Neuronal stem cell (in vitro differentiated cells): ENCODE results near the gene RNF208.

Experiments
- DNase-seq: peaks from one replicate; pipeline ENCODE4 v3.0.0-alpha.2; 2013; ENCODE audit warnings: low spot score
- H2AFZ ChIP-seq: one replicate; pipeline ENCODE4 v1.6.1; 2013; ENCODE audit warnings: mild to moderate bottlenecking, low read length, inconsistent platforms
- H2AK5ac ChIP-seq: 2 replicates; pipeline ENCODE4 v1.6.1; 2013; ENCODE audit warnings: low read depth, mild to moderate bottlenecking, inconsistent platforms, low read length, moderate library complexity, mixed read lengths
- H2BK120ac ChIP-seq: 2 replicates; pipeline ENCODE4 v1.6.1; 2013; ENCODE audit warnings: low read depth, mild to moderate bottlenecking, inconsistent platforms, low read length, moderate library complexity, mixed read lengths
- H2BK12ac ChIP-seq: one replicate; pipeline ENCODE4 v1.6.1; 2013; ENCODE audit warnings: low read length, inconsistent platforms
- H2BK15ac ChIP-seq: 2 replicates; pipeline ENCODE4 v1.6.1; 2013; ENCODE audit warnings: mild to moderate bottlenecking, low read length, inconsistent platforms, mixed read lengths
- H2BK5ac ChIP-seq: one replicate; pipeline ENCODE4 v1.6.1; 2013; ENCODE audit warnings: inconsistent platforms, mild to moderate bottlenecking, low read length, moderate library complexity
- H3K14ac ChIP-seq: one replicate; pipeline ENCODE4 v1.6.1; 2013; ENCODE audit warnings: low read length, inconsistent platforms
- H3K18ac ChIP-seq: 2 replicates; pipeline ENCODE4 v1.6.1; 2013; ENCODE audit warnings: low read length, inconsistent platforms
- H3K23ac ChIP-seq: 2 replicates; pipeline ENCODE4 v1.6.1; 2013; ENCODE audit warnings: low read depth, mild to moderate bottlenecking, mixed read lengths, low read length, inconsistent platforms; ENCODE audit not compliant: poor library complexity
- H3K27ac ChIP-seq: replicated peaks from 3 replicates; pipeline ENCODE4 v1.5.1; 2013; ENCODE audit warnings: low read length, inconsistent platforms
- H3K27me3 ChIP-seq, 3 experiments: 2 replicates each; pipeline ENCODE4 v1.6.1; 2013; ENCODE audit warnings: low read length in 3 of 3, mild to moderate bottlenecking in 2 of 3, inconsistent platforms in 1 of 3, low read depth in 1 of 3, mixed read lengths in 1 of 3, moderate library complexity in 1 of 3; ENCODE audit not compliant: control insufficient read depth in 3 of 3, insufficient read depth in 3 of 3
- H3K36me3 ChIP-seq, 2 donors: replicated peaks in 1 of 2; 2 replicates each; pipeline ENCODE4 v1.6.1; 2013; ENCODE audit warnings: low read length in 2 of 2; ENCODE audit not compliant: control insufficient read depth in 2 of 2, insufficient read depth in 2 of 2
- H3K4ac ChIP-seq: 2 replicates; pipeline ENCODE4 v1.6.1; 2013; ENCODE audit warnings: inconsistent platforms, mild to moderate bottlenecking, low read length, moderate library complexity
- H3K4me1 ChIP-seq, 2 donors: 1 replicate in 1 of 2; 2 replicates in 1 of 2; pipeline ENCODE4 v1.6.1; 2013; ENCODE audit warnings: low read length in 2 of 2, low read depth in 1 of 2; ENCODE audit not compliant: control insufficient read depth in 2 of 2, insufficient read depth in 1 of 2
- H3K4me2 ChIP-seq: one replicate; pipeline ENCODE4 v1.6.1; 2013; ENCODE audit warnings: mild to moderate bottlenecking, low read length, inconsistent platforms; ENCODE audit not compliant: insufficient read depth, poor library complexity, severe bottlenecking
- H3K4me3 ChIP-seq, 2 donors: 2 replicates each; pipeline ENCODE4 v1.5.1; 2013; ENCODE audit warnings: low read length in 2 of 2, mild to moderate bottlenecking in 2 of 2, inconsistent platforms in 1 of 2, moderate library complexity in 1 of 2
- H3K79me1 ChIP-seq: one replicate; pipeline ENCODE4 v1.6.1; 2013; ENCODE audit warnings: low read depth, mild to moderate bottlenecking, inconsistent platforms, low read length, moderate library complexity
- H3K9ac ChIP-seq: one replicate; pipeline ENCODE4 v1.6.1; 2013; ENCODE audit warnings: mild to moderate bottlenecking, low read depth, low read length, inconsistent platforms; ENCODE audit not compliant: poor library complexity
- H3K9me3 ChIP-seq, 2 donors: replicated peaks in 1 of 2; 2 replicates each; pipeline versions ENCODE3 to v1.6.1; 2013; ENCODE audit warnings: low read length in 2 of 2, mild to moderate bottlenecking in 2 of 2, inconsistent platforms in 1 of 2, low read depth in 1 of 2, mixed read lengths in 1 of 2, moderate library complexity in 1 of 2; ENCODE audit not compliant: control insufficient read depth in 2 of 2, insufficient read depth in 1 of 2
- H4K8ac ChIP-seq: one replicate; pipeline ENCODE4 v1.6.1; 2013; ENCODE audit warnings: low read depth, mild to moderate bottlenecking, inconsistent platforms, low read length, moderate library complexity
- H4K91ac ChIP-seq: one replicate; pipeline ENCODE4 v1.6.1; 2013; ENCODE audit warnings: low read length, low read depth, mild to moderate bottlenecking, inconsistent platforms; ENCODE audit not compliant: poor library complexity
- WGBS, 2 donors: extraction: QIAGEN DNeasy Blood & Tissue Kit; methylation state at CpG; one replicate each; pipeline ENCODE4 v1.1.7; 2013; ENCODE audit warnings: missing lambda C conversion rate in 2 of 2, mixed read lengths in 1 of 2; ENCODE audit not compliant: insufficient read length in 2 of 2, insufficient replicate concordance in 1 of 2; ENCODE audit errors: extremely low coverage in 2 of 2; 5-methylcytosine and 5-hydroxymethylcytosine counted together

Gene RNF208

DNA sequence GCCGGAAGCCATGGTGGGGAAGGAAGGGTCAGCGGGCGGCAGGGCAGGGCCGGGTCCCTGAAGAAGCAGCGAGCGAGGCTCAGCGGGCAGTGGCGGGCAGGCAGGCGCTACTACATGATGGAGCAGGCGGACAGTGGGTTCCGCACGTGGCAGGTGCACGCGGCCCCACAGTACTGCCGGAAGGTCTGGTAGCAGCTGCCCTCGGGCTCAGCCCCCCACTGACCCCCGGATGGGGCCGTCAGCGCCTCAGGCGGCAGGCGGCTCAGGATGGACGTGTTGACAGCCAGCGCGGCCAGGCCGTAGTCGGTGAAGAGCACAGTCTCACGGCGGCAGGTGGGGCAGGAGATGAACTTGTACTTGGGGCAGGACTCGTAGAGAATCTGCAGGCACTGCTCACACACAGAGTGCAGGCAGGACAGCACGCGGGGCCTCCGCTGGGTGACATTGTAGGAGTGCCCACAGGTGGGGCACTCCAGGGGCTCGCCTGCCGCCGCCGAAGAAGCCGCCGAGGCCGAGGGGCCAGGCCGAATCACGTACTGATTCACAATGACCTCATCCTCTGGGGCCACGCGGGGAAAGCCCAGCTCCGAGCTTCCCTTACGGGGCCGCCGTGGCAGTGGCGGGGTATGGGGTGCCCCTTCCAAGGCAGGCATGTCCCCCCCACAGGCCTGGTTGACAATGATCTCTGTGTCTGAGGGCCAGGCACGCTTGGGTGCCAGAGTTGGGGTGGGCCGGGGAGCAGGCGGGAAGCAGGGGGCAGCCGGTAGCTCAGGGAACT lies 1.5 kb downstream of the RNF208 start:
- Histone ChIP-seq H3K79me1 (peaks cover 13% of the 10 kb centered on the region), H3K18ac (peak overlapping the region; percentile 48), H2BK5ac (no peak overlapping the region), H2AK5ac (peak overlapping the region; percentile 75), H3K23ac (peak overlapping the region; percentile 89), H3K27ac (no peak overlapping the region), H3K9ac (no peak overlapping the region), H3K14ac (no peak overlapping the region), H2BK15ac (peak overlapping the region; percentile 85), H3K4ac (no peak overlapping the region), H3K9me3 (no peaks in the 10 kb centered on the region), H3K4me3 (no peak overlapping the region), H3K36me3 (peaks cover 2 to 9% of the 10 kb centered on the region in 2 donors), H3K4me2 (no peak overlapping the region), H2AFZ (no peak overlapping the region), H3K4me1 (peaks cover 11 to 15% of the 10 kb centered on the region in 2 donors), H4K8ac (no peak overlapping the region), H4K91ac (no peak overlapping the region), H2BK12ac (no peak overlapping the region), H2BK120ac (no peak overlapping the region), H3K27me3 (peaks cover 0 to 10% (median 3%) of the 10 kb centered on the region in 3 experiments)
- no peak for DNase-seq
- WGBS, 2 donors: no CpG with 5 or more reads among the region's 52 CpGs

DNA sequence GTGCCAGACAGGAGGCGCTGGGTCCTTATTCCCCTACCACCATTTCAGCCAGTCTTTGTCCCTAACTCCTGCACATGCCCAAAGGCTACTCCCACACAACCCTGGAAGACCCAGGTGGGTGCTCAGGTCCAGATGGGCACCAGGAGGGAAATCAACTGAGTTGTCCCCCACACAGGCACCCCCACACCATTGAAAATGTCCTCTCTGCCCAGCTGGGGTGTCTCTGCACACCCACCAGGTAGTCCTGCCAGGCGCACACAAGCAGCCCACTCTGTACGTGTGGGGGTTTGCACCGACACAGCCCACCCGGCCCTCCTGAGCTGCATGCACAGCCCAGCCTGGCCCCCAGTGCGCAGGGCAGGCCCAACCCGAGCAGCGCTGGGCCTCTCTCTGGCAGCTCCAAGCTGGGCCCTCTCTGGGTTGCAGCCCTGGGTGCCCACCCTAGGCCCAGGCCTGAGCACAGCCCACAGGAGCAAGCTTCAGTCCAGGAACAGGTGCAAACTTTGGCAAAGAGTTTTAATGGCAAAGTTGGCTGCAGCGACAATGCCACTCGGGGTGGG lies 2.2 kb downstream of the RNF208 start:
- Histone ChIP-seq H2BK12ac (no peak overlapping the region), H2BK15ac (no peak overlapping the region), H3K27me3 (peaks cover 0 to 10% (median 3%) of the 10 kb centered on the region in 3 experiments), H3K27ac (no peak overlapping the region), H2AK5ac (no peak overlapping the region), H4K91ac (no peak overlapping the region), H3K36me3 (peaks cover 5 to 16% of the 10 kb centered on the region in 2 donors), H3K4me2 (no peak overlapping the region), H4K8ac (no peak overlapping the region), H3K9ac (peak overlapping the region; percentile 60), H3K9me3 (no peaks in the 10 kb centered on the region), H3K23ac (peak overlapping the region; percentile 89), H3K14ac (no peak overlapping the region), H2AFZ (no peak overlapping the region), H3K4ac (no peak overlapping the region), H3K4me1 (peaks cover 11 to 15% of the 10 kb centered on the region in 2 donors), H2BK120ac (no peak overlapping the region), H2BK5ac (no peak overlapping the region), H3K18ac (no peak overlapping the region), H3K4me3 (no peak overlapping the region), H3K79me1 (peaks cover 13% of the 10 kb centered on the region)
- WGBS, 2 donors: no CpG with 5 or more reads among the region's 10 CpGs
- DNase-seq: no peak

GRCh38 chr9:137218754-137219271 lies 3.2 kb downstream of the RNF208 start:
- WGBS, 2 donors: no CpG with 5 or more reads among the region's 12 CpGs
- peak overlapping the region; percentile 60 for H3K9ac ChIP-seq
- H2BK15ac ChIP-seq: no peak overlapping the region
- no peak overlapping the region for H2BK12ac ChIP-seq
- no peak overlapping the region for H4K91ac ChIP-seq
- no peak overlapping the region for H3K4me3 ChIP-seq
- no peak overlapping the region for H3K4me2 ChIP-seq
- peak overlapping the region; percentile 80 for H3K23ac ChIP-seq
- peak overlapping the region; percentile 65 for H4K8ac ChIP-seq
- no peak for DNase-seq
- H3K36me3 ChIP-seq: peaks cover 9 to 26% of the 10 kb centered on the region in 2 donors
- peaks cover 15% of the 10 kb centered on the region for H3K79me1 ChIP-seq
- no peak overlapping the region for H3K4ac ChIP-seq
- H2AK5ac ChIP-seq: no peak overlapping the region
- peaks cover 0 to 10% (median 3%) of the 10 kb centered on the region in 3 experiments for H3K27me3 ChIP-seq
- H3K27ac ChIP-seq: no peak overlapping the region
- H2BK120ac ChIP-seq: no peak overlapping the region
- no peak overlapping the region for H2AFZ ChIP-seq
- H3K18ac ChIP-seq: peak overlapping the region; percentile 11
- no peak overlapping the region for H2BK5ac ChIP-seq
- no peaks in the 10 kb centered on the region for H3K9me3 ChIP-seq
- H3K14ac ChIP-seq: no peak overlapping the region
- H3K4me1 ChIP-seq: peaks cover 9 to 15% of the 10 kb centered on the region in 2 donors

GRCh38 chr9:137218212-137218753 lies 3.8 kb downstream of the RNF208 start:
- Histone ChIP-seq H3K36me3 (peaks cover 11 to 30% of the 10 kb centered on the region in 2 donors), H3K4me2 (no peak overlapping the region), H2AFZ (no peak overlapping the region), H2BK120ac (no peak overlapping the region), H3K79me1 (peaks cover 15% of the 10 kb centered on the region), H3K4ac (no peak overlapping the region), H3K27ac (no peak overlapping the region), H4K91ac (no peak overlapping the region), H3K9ac (peak overlapping the region; percentile 21), H2BK12ac (no peak overlapping the region), H2BK5ac (no peak overlapping the region), H3K23ac (peak overlapping the region; percentile 80), H3K14ac (no peak overlapping the region), H2AK5ac (no peak overlapping the region), H2BK15ac (no peak overlapping the region), H3K18ac (no peak overlapping the region), H3K27me3 (peaks cover 0 to 10% (median 3%) of the 10 kb centered on the region in 3 experiments), H3K4me3 (no peak overlapping the region), H4K8ac (peak overlapping the region; percentile 65), H3K9me3 (no peaks in the 10 kb centered on the region), H3K4me1 (peaks cover 8 to 15% of the 10 kb centered on the region in 2 donors)
- no CpG with 5 or more reads among the region's 30 CpGs for WGBS, 2 donors
- DNase-seq: no peak
